Cardiac septum (tissue), 1 donor: ENCODE measurements around the gene SEC22B. TPM values are rescaled to one million over a fixed set of nuclear protein-coding genes. Genes with fewer than 3 reads are reported as not detected.
"Not testable (repeated sequence)": the region's sequence is repeated elsewhere in the genome, so short reads cannot be mapped to it uniquely, and the experiment has no call there.

Source experiments
- DNase-seq: peaks from one replicate; pipeline ENCODE4 v3.0.0-alpha.2; 2020; ENCODE audit warnings: low spot score
- intact Hi-C: fragments of 100-400 bp; cut with DNase I; formaldehyde crosslinking; loops from one replicate; pipeline ENCODE4 v1.14.0; 2022
- total RNA-seq: library from RNA; stranded (reverse); fragmentation: NEBNext Ultra II Directional; extraction: Animal tissue kit (Norgen Biotek cat#: 25700); gene quantifications from one replicate; pipeline ENCODE4 v1.2.1, GENCODE V29; 2021
- donor health status: DM: no; HTN: no; CAD: no.

Gene SEC22B
- total RNA-seq, 1 donor from 2014 or later = 18.4 TPM

GRCh38 chr1:120122262-120122893 lies 53.9 kb downstream of the SEC22B start:
- intact Hi-C loops, DNase-seq: not testable (repeated sequence)

DNA sequence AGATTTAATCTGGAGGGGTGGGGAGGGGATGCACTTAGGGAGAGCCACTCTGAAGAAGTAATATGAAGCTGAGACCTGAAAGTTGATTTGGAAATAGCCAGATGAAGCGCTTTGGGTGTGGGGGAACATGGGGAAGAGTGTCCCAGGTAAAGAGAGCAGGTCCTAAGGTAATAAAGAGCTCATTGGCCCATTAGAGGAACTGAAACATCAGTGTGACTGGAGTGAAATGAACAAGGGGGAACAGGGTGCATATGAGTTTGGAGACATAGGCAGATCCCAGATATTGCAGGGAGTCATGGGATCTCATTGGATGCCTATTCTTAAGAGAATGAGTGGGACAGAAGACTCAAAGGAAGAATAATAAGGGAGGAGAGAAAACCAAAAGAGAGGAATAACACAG lies 54.5 kb downstream of the SEC22B start:
- intact Hi-C loops, DNase-seq: not testable (repeated sequence)

DNA sequence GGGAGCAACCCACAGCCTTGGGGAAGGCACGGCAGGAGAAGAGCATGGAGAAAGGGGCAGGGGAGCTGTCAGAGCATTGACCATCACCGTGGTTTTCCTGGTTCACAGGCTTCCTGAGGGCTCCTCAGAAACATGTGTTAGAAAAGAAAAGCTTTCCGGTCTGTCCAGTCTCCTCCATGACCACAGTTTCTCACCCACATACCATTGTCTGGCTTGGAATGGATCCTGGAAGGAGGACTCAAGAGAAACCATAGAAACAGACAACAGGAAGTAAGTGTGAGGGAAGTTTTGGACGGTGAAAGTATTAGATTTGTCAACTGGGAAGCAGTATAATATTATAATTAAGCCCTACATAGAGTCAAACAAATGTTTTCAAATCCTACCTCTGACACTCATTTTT lies 55.8 kb downstream of the SEC22B start:
- intact Hi-C loops, DNase-seq: not testable (repeated sequence)

DNA sequence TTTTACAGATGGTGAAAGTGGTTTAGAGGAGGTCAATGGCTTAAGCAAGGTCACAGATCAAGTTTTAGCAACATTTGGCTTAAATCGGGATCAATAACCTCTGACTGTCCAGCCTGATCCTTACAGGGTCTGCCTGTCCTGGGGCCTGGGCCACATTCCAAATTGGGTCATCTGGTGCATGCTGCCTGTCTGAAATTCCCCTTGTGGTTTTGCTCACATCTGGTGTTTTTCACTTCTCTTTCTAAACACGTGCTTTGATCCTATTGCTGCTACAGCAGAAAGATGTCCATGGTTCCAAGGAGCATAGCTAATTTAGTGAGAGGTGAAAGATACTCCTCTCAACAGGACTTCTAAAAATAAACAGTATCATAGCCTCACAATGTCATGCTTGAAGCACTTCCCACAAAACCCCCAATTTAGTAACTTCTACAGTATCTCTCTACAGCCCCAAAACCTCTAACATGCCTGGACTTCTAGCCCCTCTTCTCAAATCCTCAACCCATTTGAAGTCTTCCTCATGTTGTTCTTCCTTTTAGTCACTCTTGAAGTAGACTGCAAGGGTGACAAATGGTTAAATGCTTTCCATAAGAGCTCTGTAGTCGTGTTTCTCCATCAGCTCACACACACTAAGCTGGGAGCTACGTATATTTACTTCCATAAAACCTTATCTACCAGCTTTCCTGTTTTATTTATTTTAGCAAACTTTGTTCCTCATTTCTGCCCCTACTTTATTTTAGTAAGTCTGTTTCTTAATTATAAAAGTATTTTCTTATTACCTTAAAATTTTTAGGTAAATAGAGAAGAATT lies 58.7 kb downstream of the SEC22B start:
- intact Hi-C loops, DNase-seq: not testable (repeated sequence)

DNA sequence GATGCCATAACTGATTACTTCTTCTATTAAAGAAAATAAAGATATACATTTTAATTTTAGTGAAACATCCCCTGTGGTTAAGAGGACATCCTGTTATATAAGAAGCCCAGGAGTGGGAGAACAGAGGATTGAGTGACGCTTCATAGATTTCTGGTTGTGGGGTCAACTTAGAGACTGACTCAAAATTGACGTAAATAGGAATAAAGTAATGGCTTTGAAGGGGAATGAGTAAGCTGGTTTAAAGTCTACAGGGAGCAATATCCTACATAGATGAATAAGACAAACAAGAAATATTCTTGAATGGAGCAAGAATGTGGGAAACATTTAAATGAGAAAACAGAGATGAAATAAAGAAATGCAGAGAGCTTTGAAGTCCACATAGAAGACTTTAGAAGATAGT lies 60.2 kb downstream of the SEC22B start:
- intact Hi-C loops, DNase-seq: not testable (repeated sequence)

GRCh38 chr1:120113134-120113533 lies 63.2 kb downstream of the SEC22B start:
- DNase-seq, intact Hi-C loops: not testable (repeated sequence)

- DNase-seq, intact Hi-C loops: not testable (repeated sequence)
These were observed 64.1 kb downstream of the SEC22B start for GRCh38 chr1:120112212-120112611.

GRCh38 chr1:120111771-120112170 lies 64.5 kb downstream of the SEC22B start:
- intact Hi-C loops, DNase-seq: not testable (repeated sequence)

DNA sequence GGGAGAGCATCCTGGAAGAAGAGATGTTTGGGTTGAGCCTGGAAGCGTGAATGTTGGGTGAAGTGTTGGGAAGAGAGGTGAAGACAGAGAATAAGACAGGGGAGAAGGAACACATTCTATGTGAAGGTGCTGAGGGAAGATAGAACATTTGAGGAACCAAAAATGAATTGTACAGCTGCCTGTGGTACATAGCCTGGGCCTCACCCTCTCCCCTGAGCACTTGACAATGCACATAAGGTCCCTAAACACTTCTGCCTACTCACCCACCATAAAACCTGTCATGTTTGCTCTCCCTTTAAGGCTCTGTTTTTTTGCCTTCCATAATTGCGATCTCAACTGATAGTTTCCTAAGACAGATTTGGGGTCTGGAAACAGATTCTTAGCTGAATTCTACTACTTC lies 65.3 kb downstream of the SEC22B start:
- intact Hi-C loops = not testable (repeated sequence)

DNA sequence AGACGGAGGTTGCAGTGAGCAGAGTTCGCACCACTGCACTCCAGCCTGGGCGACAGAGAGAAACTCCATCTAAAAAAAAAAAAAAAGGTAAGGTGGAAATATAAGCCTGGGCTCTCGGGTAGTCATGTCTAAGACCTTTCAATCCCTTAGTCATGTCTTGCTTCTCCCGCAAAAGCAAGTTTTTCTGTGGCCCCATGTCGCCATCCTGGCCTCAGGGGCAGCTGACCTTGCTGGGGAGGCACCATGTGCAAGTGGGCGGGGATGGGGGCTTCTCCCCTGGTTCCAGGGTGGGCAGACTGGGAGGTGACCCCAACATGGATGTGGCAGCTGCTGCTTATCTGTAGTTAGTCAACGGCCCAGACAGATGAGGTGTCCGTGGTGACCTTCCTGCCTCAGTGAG lies 66.7 kb downstream of the SEC22B start:
- intact Hi-C loops, DNase-seq: not testable (repeated sequence)

More for the DNA sequence above, 65.3 kb downstream of the SEC22B start:
- DNase-seq = not testable (repeated sequence)

- intact Hi-C loops, DNase-seq: not testable (repeated sequence)
These were observed 67.1 kb downstream of the SEC22B start for GRCh38 chr1:120109180-120109579.

GRCh38 chr1:120105288-120105687 lies 71.0 kb downstream of the SEC22B start:
- DNase-seq, intact Hi-C loops: not testable (repeated sequence)

GRCh38 chr1:120103768-120104167 lies 72.6 kb downstream of the SEC22B start:
- DNase-seq, intact Hi-C loops: not testable (repeated sequence)

DNA sequence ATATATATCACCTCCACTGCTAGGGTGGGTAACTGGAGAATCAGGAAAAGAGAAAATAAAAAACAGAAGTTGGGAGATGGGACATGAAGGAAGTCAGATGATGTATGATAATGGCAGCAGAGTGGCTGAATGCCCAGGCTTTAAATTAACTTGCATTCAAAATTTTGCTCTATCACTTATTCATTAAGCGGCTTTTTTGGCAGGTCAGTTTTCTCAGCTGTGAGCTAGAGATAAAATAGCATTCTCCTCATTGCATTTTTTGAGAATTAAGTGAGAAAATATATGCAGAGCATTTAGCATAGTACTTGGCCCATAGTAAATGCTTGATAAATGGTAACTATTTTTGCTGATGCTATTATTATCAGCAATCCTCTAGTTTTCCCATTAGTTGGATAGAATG lies 74.7 kb downstream of the SEC22B start:
- intact Hi-C loops, DNase-seq: not testable (repeated sequence)

Other genes with a start within 250 kb of the SEC22B start
- gene NOTCH2, start 106.9 kb downstream of the SEC22B start, total RNA-seq = 34.8 TPM
- gene NBPF8, start 238.5 kb upstream of the SEC22B start, total RNA-seq = 3.2 TPM